DMS153 treated with DMSO at 0.1 percent for 48 hours (cell line): ENCODE results near the gene CHI3L1.

Experiments
- DNase-seq: peaks from one replicate; lab custom pipeline; 2025; ENCODE audit not compliant: unreplicated experiment; lab: John Stamatoyannopoulos, UW

CHI3L1 gene

GRCh38 chr1:203181586-203182386 lies 4.7 kb downstream of the CHI3L1 start:
- DNase-seq: no peak

- no peak for DNase-seq
Observed at GRCh38 chr1:203180611-203181330, 5.7 kb downstream of the CHI3L1 start.

- DNase-seq: no peak
Observed at GRCh38 chr1:203179667-203180005, 6.9 kb downstream of the CHI3L1 start.

GRCh38 chr1:203178821-203179666 lies 7.5 kb downstream of the CHI3L1 start:
- no peak for DNase-seq

- DNase-seq: no peak
Observed at GRCh38 chr1:203178083-203178482, 8.4 kb downstream of the CHI3L1 start.

GRCh38 chr1:203177470-203178039 lies 8.9 kb downstream of the CHI3L1 start:
- DNase-seq: peak; percentile 33

GRCh38 chr1:203177036-203177405 lies 9.5 kb downstream of the CHI3L1 start:
- DNase-seq: no peak

- DNase-seq: no peak
Observed at GRCh38 chr1:203176273-203177035, 10.1 kb downstream of the CHI3L1 start.

GRCh38 chr1:203175827-203176241 lies 10.7 kb downstream of the CHI3L1 start:
- DNase-seq: no peak

- no peak for DNase-seq
Observed at GRCh38 chr1:203175237-203175826, 11.2 kb downstream of the CHI3L1 start, which contains the start of gene MYBPH. TSS of gene MYBPH (minus strand) at chr1:203175826. CDS start at chr1:203175755, 71 bp downstream.

- DNase-seq: no peak
Observed at GRCh38 chr1:203174324-203174985, 12.0 kb downstream of the CHI3L1 start.

GRCh38 chr1:203173566-203173965 lies 12.9 kb downstream of the CHI3L1 start:
- DNase-seq: peak; percentile 84

- DNase-seq: no peak
Observed at GRCh38 chr1:203173011-203173555, 13.4 kb downstream of the CHI3L1 start.

- DNase-seq: peak; percentile 56
Observed at GRCh38 chr1:203172184-203173010, 14.1 kb downstream of the CHI3L1 start.

- DNase-seq: no peak
Observed at GRCh38 chr1:203171341-203172183, 14.9 kb downstream of the CHI3L1 start.

GRCh38 chr1:203170625-203171330 lies 15.7 kb downstream of the CHI3L1 start:
- no peak for DNase-seq
